ENCODE data around the gene NT5M.

The NT5M gene

DNA sequence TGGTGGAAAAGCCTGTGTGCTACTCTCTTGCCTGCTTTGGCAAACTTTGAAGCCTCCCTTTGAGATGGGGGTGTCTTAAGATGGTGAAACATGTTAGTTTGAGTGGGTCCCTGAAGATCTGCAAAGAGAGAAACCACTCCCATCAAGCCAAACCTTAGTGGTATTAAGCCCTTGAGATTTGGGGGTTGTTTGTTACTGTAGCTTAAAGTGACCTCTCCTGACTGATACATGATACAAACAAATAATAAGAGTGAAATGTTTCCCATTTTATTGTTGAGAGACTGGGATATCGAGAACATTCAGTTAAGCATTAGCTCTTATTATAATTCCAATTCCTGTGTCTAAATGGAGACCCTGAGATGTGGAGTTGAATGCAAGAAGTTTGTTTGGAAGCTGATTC is 63.1 kb downstream of the NT5M start:
- no peaks in the 10 kb centered on the region for H3K27me3 ChIP-seq (ENCODE audit: insufficient read depth, low read length)
- no peak overlapping the region for H2AFZ ChIP-seq (ENCODE audit: low read length, unreplicated experiment)
- H3K4me1 ChIP-seq (ENCODE audit: control insufficient read depth, insufficient read depth, low read length, unreplicated experiment): no peaks in the 10 kb centered on the region
- H3K36me3 ChIP-seq (ENCODE audit: insufficient read depth, low read length): no peaks in the 10 kb centered on the region
- H3K79me2 ChIP-seq (ENCODE audit: control insufficient read depth, insufficient read depth, low read length, unreplicated experiment): no peaks in the 10 kb centered on the region
- H3K4me3 ChIP-seq (ENCODE audit: low read depth, low read length): no peak overlapping the region
- H3K27ac ChIP-seq (ENCODE audit: low read depth, low read length): no peak overlapping the region

- H3K27ac ChIP-seq (ENCODE audit: low read depth, low read length): no peak overlapping the region
- no peaks in the 10 kb centered on the region for H3K27me3 ChIP-seq (ENCODE audit: insufficient read depth, low read length)
- no peak overlapping the region for H2AFZ ChIP-seq (ENCODE audit: low read length, unreplicated experiment)
- no peak overlapping the region for H3K4me3 ChIP-seq (ENCODE audit: low read depth, low read length)
- no peaks in the 10 kb centered on the region for H3K36me3 ChIP-seq (ENCODE audit: insufficient read depth, low read length)
- H3K79me2 ChIP-seq (ENCODE audit: control insufficient read depth, insufficient read depth, low read length, unreplicated experiment): no peaks in the 10 kb centered on the region
- H3K4me1 ChIP-seq (ENCODE audit: control insufficient read depth, insufficient read depth, low read length, unreplicated experiment): no peaks in the 10 kb centered on the region
These were observed 64.0 kb downstream of the NT5M start for GRCh38 chr17:17366941-17367875.

- no peak overlapping the region for H3K27ac ChIP-seq (ENCODE audit: low read depth, low read length)
- no peaks in the 10 kb centered on the region for H3K4me1 ChIP-seq (ENCODE audit: control insufficient read depth, insufficient read depth, low read length, unreplicated experiment)
- H3K36me3 ChIP-seq (ENCODE audit: insufficient read depth, low read length): no peaks in the 10 kb centered on the region
- H3K4me3 ChIP-seq (ENCODE audit: low read depth, low read length): no peak overlapping the region
- no peaks in the 10 kb centered on the region for H3K79me2 ChIP-seq (ENCODE audit: control insufficient read depth, insufficient read depth, low read length, unreplicated experiment)
- no peak overlapping the region for H2AFZ ChIP-seq (ENCODE audit: low read length, unreplicated experiment)
- H3K27me3 ChIP-seq (ENCODE audit: insufficient read depth, low read length): no peaks in the 10 kb centered on the region
These were observed 64.8 kb downstream of the NT5M start for GRCh38 chr17:17367931-17368330.

GRCh38 chr17:17370711-17371110 is 67.5 kb downstream of the NT5M start:
- Histone ChIP-seq H3K36me3 (ENCODE audit: insufficient read depth, low read length) (no peaks in the 10 kb centered on the region), H2AFZ (ENCODE audit: low read length, unreplicated experiment) (no peak overlapping the region), H3K27me3 (ENCODE audit: insufficient read depth, low read length) (peaks cover 4% of the 10 kb centered on the region; the same call in 1 of the 2 replicates), H3K27ac (ENCODE audit: low read depth, low read length) (no peak overlapping the region), H3K4me3 (ENCODE audit: low read depth, low read length) (no peak overlapping the region), H3K79me2 (ENCODE audit: control insufficient read depth, insufficient read depth, low read length, unreplicated experiment) (no peaks in the 10 kb centered on the region), H3K4me1 (ENCODE audit: control insufficient read depth, insufficient read depth, low read length, unreplicated experiment) (no peaks in the 10 kb centered on the region)

DNA sequence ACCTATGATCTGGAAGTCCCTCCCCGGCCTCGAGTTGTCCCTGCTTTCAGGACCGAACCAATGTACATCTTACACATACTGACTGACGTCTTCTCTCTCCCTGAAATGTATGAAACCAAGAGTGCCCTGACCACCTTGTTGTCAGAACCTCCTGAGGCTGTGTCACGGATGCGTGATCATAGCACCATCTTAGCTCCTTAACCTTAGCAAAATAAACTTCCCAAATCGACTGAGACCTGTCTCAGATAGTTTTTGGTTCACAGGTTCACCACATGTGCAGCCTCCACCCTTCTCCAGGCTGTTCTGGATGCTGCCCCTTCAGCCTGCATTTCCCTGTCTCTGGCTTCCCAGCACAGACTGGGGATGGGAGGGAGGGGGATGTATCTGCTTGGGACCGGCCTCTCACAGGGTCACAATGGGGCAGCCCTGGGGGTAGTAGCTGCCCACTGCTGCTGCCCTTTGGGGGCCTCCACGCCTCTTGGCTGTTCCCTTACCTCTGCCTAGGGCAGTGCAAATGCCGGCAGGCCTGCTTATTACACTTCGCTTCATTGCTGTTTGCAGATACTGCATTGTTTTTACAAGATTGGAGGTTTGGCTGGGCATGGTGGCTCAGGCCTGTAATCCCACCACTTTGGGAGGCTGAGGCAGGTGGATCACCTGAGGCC is 69.8 kb downstream of the NT5M start:
- Histone ChIP-seq H3K27me3 (ENCODE audit: insufficient read depth, low read length) (peaks cover 4% of the 10 kb centered on the region; the same call in 1 of the 2 replicates), H3K79me2 (ENCODE audit: control insufficient read depth, insufficient read depth, low read length, unreplicated experiment) (no peaks in the 10 kb centered on the region), H3K4me3 (ENCODE audit: low read depth, low read length) (no peak overlapping the region), H3K4me1 (ENCODE audit: control insufficient read depth, insufficient read depth, low read length, unreplicated experiment) (no peaks in the 10 kb centered on the region), H3K27ac (ENCODE audit: low read depth, low read length) (no peak overlapping the region), H2AFZ (ENCODE audit: low read length, unreplicated experiment) (no peak overlapping the region), H3K36me3 (ENCODE audit: insufficient read depth, low read length) (no peaks in the 10 kb centered on the region)

DNA sequence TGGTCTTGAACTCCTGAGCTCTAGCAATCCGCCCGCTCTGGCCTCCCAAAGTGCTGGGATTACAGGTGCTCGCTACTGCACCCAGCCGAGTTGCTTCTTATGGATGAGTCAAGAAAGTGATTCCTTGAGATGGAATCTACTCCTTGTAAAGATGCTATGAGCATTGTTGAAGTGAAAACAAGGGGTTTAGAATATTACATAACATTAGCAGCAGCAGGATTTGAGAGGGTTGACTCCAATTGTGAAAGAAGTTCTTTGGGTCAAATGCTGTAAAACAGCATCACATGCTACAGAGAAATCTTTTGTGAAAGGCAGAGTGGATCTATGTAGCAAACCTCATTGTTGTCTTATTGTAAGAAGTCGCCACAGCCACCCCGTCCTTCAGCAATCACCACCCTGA is 72.7 kb downstream of the NT5M start:
- Histone ChIP-seq H2AFZ (ENCODE audit: low read length, unreplicated experiment) (no peak overlapping the region), H3K27me3 (ENCODE audit: insufficient read depth, low read length) (peaks cover 6% of the 10 kb centered on the region; the same call in 1 of the 2 replicates), H3K4me1 (ENCODE audit: control insufficient read depth, insufficient read depth, low read length, unreplicated experiment) (no peaks in the 10 kb centered on the region), H3K79me2 (ENCODE audit: control insufficient read depth, insufficient read depth, low read length, unreplicated experiment) (no peaks in the 10 kb centered on the region), H3K36me3 (ENCODE audit: insufficient read depth, low read length) (no peaks in the 10 kb centered on the region), H3K27ac (ENCODE audit: low read depth, low read length) (no peak overlapping the region), H3K4me3 (ENCODE audit: low read depth, low read length) (no peak overlapping the region)

GRCh38 chr17:17376362-17376761 is 73.2 kb downstream of the NT5M start:
- Histone ChIP-seq H3K79me2 (ENCODE audit: control insufficient read depth, insufficient read depth, low read length, unreplicated experiment) (no peaks in the 10 kb centered on the region), H3K36me3 (ENCODE audit: insufficient read depth, low read length) (no peaks in the 10 kb centered on the region), H3K27ac (ENCODE audit: low read depth, low read length) (no peak overlapping the region), H2AFZ (ENCODE audit: low read length, unreplicated experiment) (no peak overlapping the region), H3K4me1 (ENCODE audit: control insufficient read depth, insufficient read depth, low read length, unreplicated experiment) (no peaks in the 10 kb centered on the region), H3K27me3 (ENCODE audit: insufficient read depth, low read length) (peaks cover 11% of the 10 kb centered on the region), H3K4me3 (ENCODE audit: low read depth, low read length) (no peak overlapping the region)

DNA sequence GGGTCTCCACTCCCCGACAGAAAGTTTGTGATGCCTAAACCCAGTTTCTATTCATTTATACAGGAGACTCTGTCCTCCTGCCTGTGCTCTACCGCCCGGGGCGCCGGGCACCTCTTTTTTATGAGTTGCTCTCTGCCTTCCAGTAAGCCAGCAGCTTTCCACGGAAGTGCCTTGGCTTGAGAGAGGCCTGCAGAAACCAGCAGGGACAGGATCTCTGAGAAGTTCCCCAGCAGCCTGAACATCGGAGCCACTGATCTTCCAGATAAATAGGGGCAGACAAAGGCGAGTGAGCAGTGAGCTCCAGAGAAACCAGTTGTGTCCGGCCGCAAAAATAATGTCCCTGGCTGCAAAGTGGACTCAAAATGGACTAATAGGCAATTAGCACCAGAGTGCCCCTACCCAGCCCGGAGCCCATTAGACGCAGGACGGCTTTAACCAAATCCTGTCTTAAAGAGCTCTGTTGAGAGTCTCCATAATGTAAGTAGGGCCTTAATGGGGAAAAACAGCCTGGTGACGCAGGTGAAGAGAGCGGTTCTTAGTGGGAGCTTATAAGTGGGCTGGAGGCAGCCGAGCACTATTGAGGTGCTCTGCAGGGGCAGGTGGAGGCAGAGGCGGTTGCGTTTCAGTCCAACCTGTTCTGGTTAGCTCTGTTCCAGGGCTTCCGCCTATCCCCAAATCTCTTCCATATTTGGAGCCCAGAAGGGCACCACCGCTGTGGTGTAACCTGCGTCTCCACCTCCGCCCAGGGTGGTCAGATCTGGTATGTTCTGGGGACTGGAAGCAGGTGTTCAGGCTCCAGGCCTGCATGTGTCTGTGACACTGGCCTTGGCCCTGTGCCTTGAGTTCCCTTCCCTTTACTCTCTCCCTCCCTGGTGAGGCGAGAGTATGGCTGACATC is 74.1 kb downstream of the NT5M start:
- Histone ChIP-seq H3K4me3 (ENCODE audit: low read depth, low read length) (no peak overlapping the region), H3K4me1 (ENCODE audit: control insufficient read depth, insufficient read depth, low read length, unreplicated experiment) (no peaks in the 10 kb centered on the region), H3K36me3 (ENCODE audit: insufficient read depth, low read length) (no peaks in the 10 kb centered on the region), H2AFZ (ENCODE audit: low read length, unreplicated experiment) (no peak overlapping the region), H3K27me3 (ENCODE audit: insufficient read depth, low read length) (peaks cover 18% of the 10 kb centered on the region), H3K79me2 (ENCODE audit: control insufficient read depth, insufficient read depth, low read length, unreplicated experiment) (no peaks in the 10 kb centered on the region), H3K27ac (ENCODE audit: low read depth, low read length) (no peak overlapping the region)

DNA sequence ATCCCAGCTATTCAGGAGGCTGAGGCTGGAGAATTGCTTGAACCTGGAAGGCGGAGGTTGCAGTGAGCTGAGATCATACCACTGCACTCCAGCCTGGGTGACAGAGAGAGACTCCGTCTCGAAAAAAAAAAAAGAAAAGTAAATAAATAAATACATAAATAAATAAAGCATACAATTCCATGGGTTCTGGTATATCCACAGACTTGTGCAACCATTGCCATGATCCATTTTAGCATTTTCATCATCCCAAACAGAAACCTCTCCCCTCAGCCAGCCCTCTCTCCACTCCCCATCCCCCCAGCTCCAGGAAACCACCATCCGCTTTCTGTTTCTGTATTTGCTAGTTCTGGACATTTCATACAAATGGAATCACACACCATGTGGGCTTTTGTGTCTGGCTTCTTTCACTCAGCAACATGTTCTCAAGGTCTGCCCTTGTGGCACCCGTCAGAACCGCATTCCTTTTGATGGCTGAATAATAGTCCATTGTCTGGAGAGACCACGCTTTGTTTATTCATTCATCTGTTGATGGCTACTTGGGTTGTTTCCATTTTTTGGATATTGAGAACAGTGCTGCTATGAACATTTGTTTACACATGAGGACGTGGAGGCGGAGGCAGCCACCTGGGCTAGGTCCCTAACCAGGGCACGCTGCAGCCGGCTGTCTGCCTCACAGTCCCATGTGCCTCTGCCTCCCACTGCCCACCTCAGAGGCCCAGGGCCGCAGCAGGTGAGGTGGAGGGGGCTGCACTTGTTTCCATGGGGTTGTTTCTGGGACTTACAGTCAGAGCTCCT is 76.2 kb downstream of the NT5M start:
- no peak overlapping the region for H2AFZ ChIP-seq (ENCODE audit: low read length, unreplicated experiment)
- no peaks in the 10 kb centered on the region for H3K4me1 ChIP-seq (ENCODE audit: control insufficient read depth, insufficient read depth, low read length, unreplicated experiment)
- H3K36me3 ChIP-seq (ENCODE audit: insufficient read depth, low read length): no peaks in the 10 kb centered on the region
- no peak overlapping the region for H3K27ac ChIP-seq (ENCODE audit: low read depth, low read length)
- no peaks in the 10 kb centered on the region for H3K79me2 ChIP-seq (ENCODE audit: control insufficient read depth, insufficient read depth, low read length, unreplicated experiment)
- peaks cover 19% of the 10 kb centered on the region for H3K27me3 ChIP-seq (ENCODE audit: insufficient read depth, low read length)
- no peak overlapping the region for H3K4me3 ChIP-seq (ENCODE audit: low read depth, low read length)
